ENCODE measurements around the gene PPP2R5C.
A peak's percentile ranks its signal among the peaks of the same experiment; 100 is the strongest.
"Not testable (repeated sequence)": the region's sequence is repeated elsewhere in the genome, so short reads cannot be mapped to it uniquely, and the experiment has no call there.

Gene PPP2R5C

DNA sequence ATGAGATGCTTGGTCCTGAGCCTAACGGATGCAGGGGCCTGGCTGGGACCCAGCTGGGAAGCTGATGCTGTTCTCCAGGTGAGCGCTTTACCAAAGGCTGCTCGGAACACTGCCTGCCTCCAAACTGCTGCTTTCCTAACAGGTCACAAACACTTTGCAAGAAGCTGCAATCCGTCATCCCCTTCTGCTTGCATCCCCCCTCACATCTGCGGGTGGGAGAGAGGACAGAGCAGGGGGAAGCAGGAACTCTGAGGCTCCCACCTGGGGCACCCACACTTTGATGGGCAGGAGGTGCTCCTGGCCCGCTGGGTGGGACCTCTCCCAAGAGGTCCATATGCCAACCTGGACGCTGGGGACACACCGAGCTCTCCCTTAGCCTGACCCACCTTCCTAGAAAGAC is 24.9 kb upstream of the PPP2R5C start:
- TF ChIP-seq, protein P1, sequence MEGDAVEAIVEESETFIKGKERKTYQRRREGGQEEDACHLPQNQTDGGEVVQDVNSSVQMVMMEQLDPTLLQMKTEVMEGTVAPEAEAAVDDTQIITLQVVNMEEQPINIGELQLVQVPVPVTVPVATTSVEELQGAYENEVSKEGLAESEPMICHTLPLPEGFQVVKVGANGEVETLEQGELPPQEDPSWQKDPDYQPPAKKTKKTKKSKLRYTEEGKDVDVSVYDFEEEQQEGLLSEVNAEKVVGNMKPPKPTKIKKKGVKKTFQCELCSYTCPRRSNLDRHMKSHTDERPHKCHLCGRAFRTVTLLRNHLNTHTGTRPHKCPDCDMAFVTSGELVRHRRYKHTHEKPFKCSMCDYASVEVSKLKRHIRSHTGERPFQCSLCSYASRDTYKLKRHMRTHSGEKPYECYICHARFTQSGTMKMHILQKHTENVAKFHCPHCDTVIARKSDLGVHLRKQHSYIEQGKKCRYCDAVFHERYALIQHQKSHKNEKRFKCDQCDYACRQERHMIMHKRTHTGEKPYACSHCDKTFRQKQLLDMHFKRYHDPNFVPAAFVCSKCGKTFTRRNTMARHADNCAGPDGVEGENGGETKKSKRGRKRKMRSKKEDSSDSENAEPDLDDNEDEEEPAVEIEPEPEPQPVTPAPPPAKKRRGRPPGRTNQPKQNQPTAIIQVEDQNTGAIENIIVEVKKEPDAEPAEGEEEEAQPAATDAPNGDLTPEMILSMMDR (conservative IDR thresholded peaks at IDR 0.05) = no peak
- H3K27ac ChIP-seq = no peak overlapping the region

DNA sequence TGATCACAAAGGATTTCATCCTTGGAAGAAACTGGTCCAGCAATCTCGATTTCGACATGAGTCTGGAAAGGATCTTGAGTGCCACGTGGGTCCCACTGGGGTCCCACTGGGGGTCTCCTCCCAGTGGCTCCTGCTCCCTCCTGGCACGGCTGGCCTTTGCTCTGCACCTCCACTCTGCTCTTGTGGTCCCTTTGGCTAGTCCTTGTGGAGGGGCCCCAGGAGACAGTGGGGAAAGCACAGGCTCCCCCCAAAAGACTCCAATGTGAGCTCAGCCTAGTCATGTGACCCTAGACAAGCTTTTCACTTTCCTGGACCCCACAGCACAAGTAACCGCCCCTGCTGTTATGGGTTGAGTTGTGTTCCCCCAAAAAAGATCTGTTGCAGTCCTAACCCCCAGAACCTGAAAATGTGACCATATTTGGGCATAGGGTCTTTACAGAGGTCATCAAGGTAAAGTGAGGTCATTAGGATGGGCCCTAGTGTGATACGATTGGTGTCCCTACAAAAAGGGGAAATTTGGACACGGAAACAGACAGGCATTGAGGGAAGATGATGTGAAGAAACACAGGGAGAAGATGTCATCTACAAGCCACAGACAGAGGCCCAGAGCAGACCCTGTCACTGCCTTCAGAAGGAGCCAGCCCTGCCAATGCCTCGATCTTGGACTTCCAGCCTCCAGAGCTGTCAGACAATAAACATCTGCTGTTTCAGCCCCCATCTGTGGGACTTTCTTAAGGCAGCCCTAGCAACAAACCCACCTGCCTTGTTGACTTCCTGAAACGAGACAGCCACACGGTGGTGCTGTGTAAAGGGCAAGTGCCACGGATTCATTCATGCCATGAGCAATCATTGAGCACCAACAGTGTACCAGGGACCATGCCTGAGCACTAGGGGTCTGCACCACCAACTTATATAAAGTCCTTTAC is 23.8 kb upstream of the PPP2R5C start:
- no peak overlapping the region for H3K27ac ChIP-seq
- TF ChIP-seq, protein P1 (conservative IDR thresholded peaks at IDR 0.05) = 0 out of 2 replicates have a peak, but pooled peaks have one; percentile 5

DNA sequence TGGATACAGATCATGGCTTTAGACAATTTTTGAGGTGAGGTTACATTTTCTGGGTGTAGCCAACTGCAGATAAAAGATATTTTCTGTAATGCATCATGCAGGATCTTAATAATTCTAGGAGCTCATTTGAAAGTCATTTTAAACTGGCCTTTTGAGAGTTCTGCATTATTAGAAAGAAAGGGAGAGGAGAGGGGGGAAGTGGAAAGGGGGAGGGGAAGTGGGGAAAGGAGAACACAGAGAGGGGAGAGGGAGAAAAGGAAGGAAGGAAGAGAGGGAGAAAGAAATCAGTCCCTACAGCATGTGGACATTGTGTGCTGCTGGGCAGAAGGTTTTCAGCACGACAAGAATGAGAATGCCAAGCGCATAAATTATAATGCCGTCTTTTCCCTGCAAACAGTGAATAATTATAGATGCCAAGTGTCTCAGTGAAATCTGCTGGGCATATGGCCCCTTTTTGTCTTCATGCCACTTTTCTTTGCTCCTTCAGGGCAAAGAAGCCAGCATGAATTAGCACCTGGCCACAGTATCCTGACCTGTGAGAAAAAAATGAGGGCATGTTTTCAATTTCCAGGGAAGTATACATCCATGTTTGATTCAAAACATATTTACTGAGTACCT is 22.7 kb upstream of the PPP2R5C start:
- no peak overlapping the region for H3K27ac ChIP-seq
- TF ChIP-seq, protein P1 (conservative IDR thresholded peaks at IDR 0.05) = no peak

DNA sequence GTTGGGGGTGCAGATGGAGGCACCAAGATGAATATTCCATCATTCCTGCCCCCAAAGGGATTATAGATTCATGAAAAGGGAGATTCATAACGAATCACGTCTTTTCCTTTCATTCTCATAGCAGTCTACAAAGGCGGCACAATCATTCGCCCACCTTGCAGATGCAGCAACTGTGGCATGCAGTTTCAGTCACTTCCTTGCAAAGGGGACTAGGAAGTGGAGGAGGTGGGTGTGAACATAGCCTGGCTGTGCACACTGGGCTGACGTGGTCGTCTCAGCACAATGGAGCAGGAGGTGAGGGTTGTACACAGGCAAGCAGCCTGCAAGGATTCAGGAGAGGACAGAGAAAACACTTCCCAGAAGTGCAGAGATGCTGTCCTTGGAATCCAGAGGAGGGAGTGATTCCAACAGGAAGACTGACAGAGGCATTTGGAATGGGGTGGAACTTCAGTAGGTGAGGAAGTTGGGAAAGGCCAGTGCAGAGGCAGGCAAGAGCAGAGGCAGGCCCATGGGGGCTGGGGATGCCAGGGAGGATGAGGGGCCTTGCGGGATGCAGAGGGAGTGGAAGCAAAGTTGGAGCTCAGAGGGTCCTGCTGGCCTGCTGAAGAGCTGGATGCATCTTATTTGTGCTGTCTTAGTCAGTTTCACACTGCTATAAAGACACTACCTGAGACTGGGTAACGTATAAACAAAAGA is 21.9 kb upstream of the PPP2R5C start:
- no peak overlapping the region for H3K27ac ChIP-seq
- TF ChIP-seq, protein P1 (conservative IDR thresholded peaks at IDR 0.05) = no peak

DNA sequence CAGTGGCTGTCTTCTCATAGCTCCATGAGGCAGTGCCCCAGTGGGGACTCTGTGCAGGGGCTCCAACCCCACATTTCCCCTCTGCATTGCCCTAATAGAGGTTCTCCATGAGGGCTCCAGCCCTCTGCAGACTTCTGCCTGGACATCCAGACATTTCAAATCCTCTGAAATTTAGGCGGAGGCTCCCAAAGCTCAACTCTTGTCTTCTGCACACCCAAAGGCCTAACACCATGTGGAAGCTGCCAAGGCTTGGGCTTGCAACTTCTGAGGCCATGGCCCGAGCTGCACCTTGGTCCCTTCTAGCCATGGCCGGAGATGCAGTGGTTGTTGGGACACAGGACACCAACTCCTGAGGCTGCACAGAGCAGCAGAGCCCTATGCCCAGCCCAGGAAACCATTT is 20.5 kb upstream of the PPP2R5C start:
- no peak overlapping the region for H3K27ac ChIP-seq
- TF ChIP-seq, protein P1 (conservative IDR thresholded peaks at IDR 0.05) = no peak

DNA sequence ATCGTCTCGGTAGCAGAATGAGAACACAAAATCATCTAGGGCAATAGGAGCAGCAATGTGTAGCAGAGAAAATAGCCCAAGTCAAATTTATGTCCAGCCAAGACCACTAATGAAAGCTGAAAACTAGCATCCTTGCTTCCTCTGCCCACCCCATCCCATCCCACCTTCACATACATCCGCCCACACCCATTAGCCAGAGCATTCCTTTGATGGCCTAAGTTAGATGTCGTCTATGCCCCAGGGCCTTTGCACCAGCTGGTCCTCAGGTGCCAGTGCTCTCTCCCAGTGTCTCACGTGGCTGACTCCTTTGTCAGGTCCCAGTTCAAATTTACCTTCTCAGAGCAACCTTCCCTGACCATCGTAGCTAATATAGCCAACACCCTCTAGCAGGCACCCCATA is 17.8 kb upstream of the PPP2R5C start:
- H3K27ac ChIP-seq = no peak overlapping the region
- TF ChIP-seq, protein P1 (conservative IDR thresholded peaks at IDR 0.05) = no peak

DNA sequence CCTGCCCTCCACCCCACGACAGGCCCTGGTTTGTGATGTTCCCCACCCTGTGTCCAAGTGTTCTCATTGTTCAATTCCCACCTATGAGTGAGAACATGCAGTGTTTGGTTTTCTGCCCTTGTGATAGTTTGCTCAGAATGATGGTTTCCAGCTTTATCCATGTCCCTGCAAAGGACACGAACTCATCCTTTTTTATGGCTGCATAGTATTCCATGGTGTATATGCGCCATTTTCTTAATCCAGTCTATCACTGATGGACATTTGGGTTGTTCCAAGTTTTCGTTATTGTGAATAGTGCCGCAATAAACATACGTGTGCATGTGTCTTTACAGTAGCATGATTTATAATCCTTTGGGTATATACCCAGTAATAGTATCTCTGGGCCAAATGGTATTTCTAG is 17.1 kb upstream of the PPP2R5C start:
- not testable (repeated sequence) for H3K27ac ChIP-seq

DNA sequence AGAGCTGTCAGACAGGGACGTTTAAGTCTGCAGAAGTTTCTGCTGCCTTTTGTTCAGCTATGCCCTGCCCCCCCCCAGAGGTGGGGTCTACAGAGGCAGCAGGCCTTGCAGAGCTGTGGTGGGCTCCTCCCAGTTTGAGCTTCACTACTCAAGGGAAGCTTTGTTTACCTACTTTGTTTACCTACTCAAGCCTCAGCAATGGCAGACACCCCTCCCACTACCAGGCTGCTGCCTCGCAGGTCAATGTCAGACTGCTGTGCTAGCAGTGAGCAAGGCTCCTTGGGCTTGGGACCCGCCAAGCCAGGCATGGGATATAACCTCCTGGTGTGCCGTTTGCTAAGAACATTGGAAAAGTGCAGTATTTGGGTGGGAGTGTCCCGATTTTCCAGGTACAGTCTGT is 11.8 kb upstream of the PPP2R5C start:
- peak overlapping the region; percentile 15; the same call in 1 of the 2 replicates for H3K27ac ChIP-seq
